ENCODE results near the gene PTGES.

PTGES gene

DNA sequence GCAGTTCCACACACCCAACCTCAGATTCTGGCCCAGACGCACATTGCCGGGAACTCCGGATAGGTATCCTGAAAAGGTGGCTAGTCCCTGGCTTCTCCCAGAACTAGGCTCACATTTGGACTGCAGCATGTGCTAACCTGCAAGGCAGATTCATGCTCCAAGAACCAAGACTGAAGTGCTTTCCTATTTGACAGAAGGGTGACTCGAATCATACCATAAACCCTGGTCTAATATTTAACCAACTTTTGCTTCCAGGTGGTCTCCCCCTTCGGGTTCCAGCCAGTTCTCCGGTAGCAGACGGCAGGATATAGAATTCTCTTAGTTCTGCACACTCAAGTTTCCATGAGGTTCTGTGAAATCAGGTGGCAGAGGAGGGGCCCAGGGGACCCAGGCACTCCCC, 7.6 kb downstream of the PTGES start:
- DNase-seq (ENCODE audit: low read depth) = no peak

DNA sequence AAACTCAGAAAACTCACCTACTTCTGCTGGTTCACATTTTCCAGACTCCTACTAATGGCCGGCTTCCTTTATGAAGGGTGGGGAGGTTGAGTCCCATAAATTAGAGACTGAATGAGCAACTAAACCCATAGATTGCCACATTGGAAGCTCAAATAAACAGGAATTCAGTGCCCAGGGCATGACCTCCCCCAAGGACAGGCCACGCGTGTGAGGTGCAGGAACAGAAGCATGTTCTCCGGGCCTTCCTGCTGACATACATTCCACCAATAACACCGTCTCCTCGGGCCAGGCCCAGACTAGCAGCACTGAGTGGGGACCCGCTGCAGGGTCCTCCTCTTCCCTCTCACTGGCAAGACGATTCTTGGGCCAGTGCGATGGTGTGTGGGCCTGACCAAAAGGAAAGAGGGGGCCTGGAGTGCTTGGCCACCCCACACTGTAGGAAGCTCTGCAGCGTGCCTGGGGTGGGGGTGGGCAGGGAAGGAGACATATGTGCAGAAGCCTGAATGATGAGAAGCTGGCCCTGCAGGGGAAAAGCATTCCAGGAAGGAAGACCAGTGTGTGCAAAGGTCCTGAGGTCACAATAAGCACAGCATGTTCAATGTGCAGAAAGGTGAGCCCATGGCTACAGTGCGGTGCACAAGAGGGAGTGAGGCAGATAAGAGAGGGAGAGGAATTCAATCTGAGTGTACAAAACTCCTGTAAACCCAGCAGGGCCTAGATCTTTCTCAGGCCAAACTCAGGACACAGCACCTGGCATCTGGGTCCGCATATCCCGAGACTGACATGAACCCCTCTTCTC, 12.0 kb downstream of the PTGES start:
- no peak for DNase-seq (ENCODE audit: low read depth)

DNA sequence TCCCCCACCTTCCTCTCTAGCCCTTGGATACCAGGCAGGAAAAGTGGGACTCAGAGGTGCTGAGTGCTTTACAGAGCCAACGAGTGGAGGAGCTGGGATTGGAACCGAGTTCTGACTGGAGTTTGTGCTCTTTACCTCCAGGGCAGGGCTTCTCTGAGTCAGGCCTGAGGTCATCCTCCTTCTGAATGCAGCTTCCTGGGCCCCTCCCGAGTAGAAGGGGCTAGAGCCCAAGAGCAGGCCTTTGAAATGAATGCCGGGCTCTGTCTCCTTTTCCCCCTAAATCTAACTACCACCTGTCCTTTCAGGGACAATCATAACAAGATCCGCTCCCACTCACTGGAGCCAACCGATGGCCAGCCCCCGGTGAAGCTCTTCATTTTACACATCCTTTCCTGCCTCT, 12.7 kb downstream of the PTGES start:
- no peak for DNase-seq (ENCODE audit: low read depth)

GRCh38 chr9:129739432-129739831, 13.4 kb downstream of the PTGES start:
- no peak for DNase-seq (ENCODE audit: low read depth)

DNA sequence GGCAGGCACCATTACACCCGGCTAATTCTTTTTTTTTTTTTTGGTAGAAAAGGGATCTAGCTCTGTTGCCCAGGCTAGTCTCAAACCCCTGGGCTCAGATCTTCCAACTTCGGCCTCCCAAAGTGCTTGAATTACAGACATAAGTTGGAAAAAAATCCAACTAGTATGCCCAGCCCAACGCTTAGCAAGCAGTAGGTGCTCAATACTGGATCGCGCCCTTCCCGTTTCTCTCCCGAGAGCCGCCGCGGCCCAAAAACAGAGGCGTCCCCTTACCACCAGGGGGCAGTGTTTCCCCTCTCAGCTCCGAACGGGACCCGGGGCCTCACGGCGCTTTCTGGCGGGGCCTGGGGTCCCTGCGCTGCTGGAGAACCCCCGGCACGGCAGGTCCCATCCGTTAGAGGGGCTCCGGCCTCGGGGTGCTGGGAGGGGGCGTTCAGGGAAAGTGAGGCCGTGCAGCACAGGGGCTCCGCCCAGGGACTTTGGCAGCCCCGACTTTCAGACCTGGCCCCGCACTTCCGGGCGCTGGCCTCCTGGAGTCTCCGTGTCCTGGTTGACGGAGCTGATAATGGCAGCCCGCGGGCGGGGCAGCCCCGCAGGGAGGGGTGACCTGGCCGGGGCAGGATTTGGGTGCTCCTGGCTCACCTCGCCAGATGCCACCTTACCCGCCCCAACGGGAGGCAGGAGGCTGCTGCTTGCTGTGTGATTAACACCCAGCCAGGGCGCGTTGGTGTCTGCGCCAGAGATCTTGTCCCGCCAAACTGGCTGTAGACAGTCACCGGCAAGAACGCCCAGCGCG, 15.2 kb downstream of the PTGES start:
- peak; percentile 37 for DNase-seq (ENCODE audit: low read depth)

DNA sequence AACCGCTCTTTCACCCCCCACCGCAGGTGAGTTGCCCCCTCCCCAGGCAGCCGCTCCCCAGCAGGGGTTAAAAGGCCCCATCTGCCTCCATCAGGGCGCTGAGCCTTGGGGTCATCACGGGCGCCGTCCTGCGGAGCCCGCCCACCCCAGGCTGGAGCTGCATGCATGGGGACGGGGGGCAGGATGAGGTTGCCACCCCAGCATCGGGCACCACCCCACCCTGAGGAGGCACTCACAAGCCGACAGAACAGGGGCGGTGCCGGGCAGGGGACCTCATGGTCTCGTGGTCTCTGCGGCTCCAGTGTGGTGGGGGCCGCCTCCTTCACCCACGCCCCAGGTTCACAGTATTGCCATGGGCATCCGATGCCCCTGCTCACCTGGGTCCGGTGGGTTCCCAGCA, 16.5 kb downstream of the PTGES start:
- no peak for DNase-seq (ENCODE audit: low read depth)

- DNase-seq (ENCODE audit: low read depth) = no peak
Measured at GRCh38 chr9:129735546-129735945, 17.3 kb downstream of the PTGES start.

DNA sequence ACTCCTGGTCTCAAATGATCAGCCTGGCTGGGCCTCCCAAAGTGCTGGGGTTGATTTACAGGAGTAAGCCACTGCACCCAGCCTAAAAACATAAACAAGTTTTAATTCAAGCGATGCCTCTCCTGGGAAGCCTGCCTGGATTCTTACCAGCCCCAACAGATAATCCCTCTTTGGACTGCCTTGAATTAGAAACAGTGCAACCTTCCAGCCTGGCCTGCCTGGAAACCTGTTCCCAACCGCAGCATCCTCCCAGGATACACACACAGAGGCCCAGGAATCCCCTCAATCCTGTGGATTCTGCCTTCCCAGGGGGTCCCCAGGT, 19.2 kb downstream of the PTGES start:
- DNase-seq (ENCODE audit: low read depth) = no peak

GRCh38 chr9:129732946-129733631, 19.8 kb downstream of the PTGES start:
- no peak for DNase-seq (ENCODE audit: low read depth)

- no peak for DNase-seq (ENCODE audit: low read depth)
Measured at GRCh38 chr9:129732100-129732499, 20.7 kb downstream of the PTGES start.

DNA sequence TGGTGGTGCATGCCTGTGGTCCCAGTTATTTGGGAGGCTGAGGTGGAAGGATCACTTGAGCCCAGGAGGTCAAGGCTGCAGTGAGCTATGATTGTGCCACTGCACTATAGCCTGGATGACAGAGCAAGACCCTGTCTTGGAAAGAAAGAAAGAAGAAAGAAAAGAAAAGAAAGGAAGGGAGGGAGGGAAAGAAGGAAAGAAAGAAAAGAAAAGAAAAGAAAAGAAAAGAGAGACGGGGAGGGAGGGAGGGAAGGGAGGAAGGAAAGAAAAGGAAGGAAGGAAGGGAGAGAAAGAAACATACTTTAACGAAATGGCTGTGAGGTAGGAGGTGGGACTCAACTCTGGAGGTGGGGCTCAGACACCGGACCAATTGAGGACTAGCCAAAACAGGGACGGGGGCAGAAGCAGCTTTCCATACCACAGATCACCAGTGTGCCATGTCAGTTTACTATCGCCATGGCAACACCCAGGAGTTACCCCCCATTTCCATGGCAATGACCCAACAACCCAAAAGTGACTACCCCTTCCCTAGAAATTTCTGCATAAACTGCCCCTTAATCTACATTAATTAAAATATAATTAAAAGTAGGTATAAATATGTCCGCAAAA, 21.3 kb downstream of the PTGES start:
- DNase-seq (ENCODE audit: low read depth) = no peak

- no peak for DNase-seq (ENCODE audit: low read depth)
Measured at GRCh38 chr9:129728744-129729143, 24.1 kb downstream of the PTGES start.

DNA sequence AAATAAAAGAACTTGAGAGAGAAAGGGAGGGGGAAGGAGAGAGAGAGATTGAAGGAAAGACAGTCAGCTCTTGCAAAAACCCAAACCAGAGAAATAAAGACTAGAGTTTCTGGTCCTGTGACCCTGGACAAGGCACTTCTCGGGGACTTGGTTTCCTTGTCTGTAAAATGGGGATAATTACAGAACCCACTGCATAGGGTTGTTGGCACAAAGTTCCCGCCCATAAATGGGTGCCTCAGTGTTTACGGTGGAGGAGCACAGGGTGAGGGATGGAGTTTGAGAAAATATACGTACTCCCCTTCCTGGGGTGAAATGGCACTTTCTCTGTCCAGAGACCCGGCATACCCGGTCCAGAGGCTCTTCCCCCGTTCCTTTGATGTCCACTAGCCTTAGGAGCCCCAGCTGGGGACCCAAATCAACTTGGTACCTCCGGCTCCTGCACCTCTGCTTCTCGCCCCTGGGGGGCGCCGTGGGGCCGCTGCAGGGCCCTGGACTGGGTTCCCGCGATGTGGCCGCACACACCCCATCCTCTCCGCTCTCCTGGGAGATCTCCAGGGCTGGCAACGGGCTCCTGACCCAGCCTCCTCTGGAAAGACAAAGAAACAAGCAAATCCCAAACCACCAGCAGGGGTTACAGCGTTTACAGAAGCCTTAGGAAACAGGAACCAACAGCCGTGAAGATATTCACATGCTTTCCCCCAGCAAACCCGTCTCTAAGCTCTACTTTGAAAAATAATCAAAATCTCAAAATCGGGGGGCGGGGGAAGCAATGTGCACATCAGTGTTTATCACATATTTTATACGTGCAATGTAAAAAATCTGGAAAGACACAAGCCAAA, 26.3 kb downstream of the PTGES start:
- DNase-seq (ENCODE audit: low read depth) = no peak

GRCh38 chr9:129725795-129726251, 27.0 kb downstream of the PTGES start:
- no peak for DNase-seq (ENCODE audit: low read depth)

DNA sequence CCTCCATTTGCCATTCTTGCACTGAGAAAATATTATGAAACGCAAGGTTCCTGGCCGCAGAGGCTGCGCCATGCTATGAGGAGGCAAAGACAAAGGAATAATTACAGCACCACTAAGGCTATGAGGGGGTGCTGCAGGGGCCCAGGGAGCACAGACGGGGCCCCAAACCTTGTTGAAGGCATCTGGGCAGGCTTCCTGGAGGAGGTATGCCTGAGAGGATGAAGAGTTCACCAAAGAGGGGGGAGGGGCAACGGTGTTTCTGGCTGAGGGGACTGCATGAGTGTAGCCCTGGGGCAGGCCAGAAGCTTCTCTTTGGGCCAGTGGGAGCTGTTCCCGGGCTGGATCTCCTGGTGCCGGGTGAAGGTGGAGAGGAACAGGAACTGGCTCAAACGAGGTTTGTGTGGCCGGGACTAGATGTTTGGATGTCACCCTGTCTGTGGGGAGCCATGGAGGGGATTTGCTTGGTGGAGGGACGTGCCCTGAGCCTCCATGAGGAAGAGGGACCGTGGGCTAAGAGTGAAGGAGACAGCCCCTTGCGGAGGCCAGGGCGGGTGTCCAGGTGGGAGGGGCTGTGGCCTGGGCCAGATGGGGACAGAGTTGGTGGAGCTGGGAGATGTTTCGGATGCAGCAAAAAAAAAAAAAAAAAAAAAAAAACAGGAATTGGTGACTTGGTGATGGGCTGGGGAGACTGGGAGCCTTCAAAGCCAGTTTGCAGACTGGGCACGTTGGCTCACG, 28.2 kb downstream of the PTGES start:
- DNase-seq (ENCODE audit: low read depth) = no peak

GRCh38 chr9:129722913-129723312, 29.9 kb downstream of the PTGES start:
- no peak for DNase-seq (ENCODE audit: low read depth)

DNA sequence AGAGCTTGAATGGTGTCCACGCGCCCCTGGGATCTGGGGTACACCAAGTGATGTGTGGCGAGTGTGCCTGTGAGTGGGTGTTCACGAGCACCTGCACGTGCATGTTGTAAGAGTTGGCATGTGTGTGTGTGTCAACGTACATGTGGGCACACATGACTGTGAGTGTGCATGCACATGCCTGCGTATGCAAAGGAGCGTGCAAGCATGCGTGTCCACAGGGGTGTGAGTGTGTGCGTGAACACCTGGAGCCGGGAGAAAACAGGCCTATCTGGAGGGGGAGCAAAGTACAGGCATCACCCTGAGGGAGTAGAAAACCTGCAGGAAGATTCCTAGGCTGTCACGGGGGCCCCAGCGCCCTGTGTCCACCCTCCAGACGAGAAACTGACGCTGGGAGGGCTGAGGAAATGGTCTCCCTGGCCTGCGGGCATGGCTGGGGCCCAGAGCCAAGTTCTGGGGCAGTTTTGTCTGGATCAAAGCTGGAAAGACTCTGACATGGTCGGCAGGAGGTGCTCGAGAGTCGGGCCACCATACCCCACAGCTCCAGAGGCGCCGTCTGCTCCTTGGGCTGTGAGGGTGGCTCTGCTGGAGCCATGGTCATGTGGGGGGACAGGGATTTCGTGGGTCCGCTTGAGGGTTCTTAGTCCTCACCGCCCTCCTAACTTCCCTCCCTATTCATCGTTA, 31.8 kb downstream of the PTGES start:
- no peak for DNase-seq (ENCODE audit: low read depth)

- DNase-seq (ENCODE audit: low read depth) = no peak
Measured at GRCh38 chr9:129720181-129720864, 32.5 kb downstream of the PTGES start.

DNA sequence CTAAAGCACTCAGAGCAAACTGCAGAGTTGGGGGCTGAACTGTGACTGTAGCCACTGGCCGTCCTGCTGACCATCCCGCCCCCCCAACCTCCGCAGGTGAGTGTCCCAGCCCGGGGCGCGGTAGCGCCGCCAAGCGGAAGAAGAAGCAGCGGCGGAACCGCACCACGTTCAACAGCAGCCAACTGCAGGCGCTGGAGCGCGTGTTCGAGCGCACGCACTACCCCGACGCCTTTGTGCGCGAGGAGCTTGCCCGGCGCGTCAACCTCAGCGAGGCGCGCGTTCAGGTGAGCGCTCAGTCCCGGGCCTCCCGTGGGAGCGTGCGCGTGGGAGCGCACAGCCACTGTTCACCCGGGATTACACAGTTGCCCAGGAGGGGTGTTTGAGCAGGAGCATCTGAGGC, 33.7 kb downstream of the PTGES start:
- no peak for DNase-seq (ENCODE audit: low read depth)

GRCh38 chr9:129718647-129719046, 34.2 kb downstream of the PTGES start:
- no peak for DNase-seq (ENCODE audit: low read depth)

Measured in CMK (cell line).